Hepatocyte (in vitro differentiated cells): ENCODE data around the gene GYS1. TPM values are rescaled to one million over a fixed set of nuclear protein-coding genes. Genes with fewer than 3 reads are reported as not detected.

Experiments
- DNase-seq: peaks from one replicate; pipeline ENCODE4 v3.0.0-alpha.2; 2016; ENCODE audit warnings: low spot score
- H2AFZ ChIP-seq: fragments of 200-600 bp; sonication (generic); 2 replicates; pipeline ENCODE4 v1.6.0; 2016; ENCODE audit warnings: antibody characterized with exemption, mild to moderate bottlenecking
- H3K27ac ChIP-seq: fragments of 200-600 bp; sonication (generic); 2 replicates; pipeline ENCODE4 v1.5.1; 2016; ENCODE audit warnings: mild to moderate bottlenecking
- H3K27me3 ChIP-seq: fragments of 200-600 bp; sonication (generic); 2 replicates; pipeline ENCODE4 v1.6.1; 2016
- H3K36me3 ChIP-seq: fragments of 200-600 bp; sonication (generic); replicated peaks from 2 replicates; pipeline ENCODE4 v1.5.1; 2016; ENCODE audit warnings: low read depth; ENCODE audit not compliant: insufficient read depth
- H3K4me1 ChIP-seq: fragments of 200-600 bp; sonication (generic); 2 replicates; pipeline ENCODE4 v1.5.1; 2016; ENCODE audit warnings: mild to moderate bottlenecking, moderate library complexity; ENCODE audit not compliant: insufficient read depth
- H3K4me2 ChIP-seq: fragments of 200-600 bp; sonication (generic); 2 replicates; pipeline ENCODE4 v1.6.0; 2016
- H3K4me3 ChIP-seq: fragments of 200-600 bp; sonication (generic); 2 replicates; pipeline ENCODE4 v1.5.1; 2016; ENCODE audit warnings: mild to moderate bottlenecking
- H3K79me2 ChIP-seq: fragments of 200-600 bp; sonication (generic); 2 replicates; pipeline ENCODE4 v1.6.0; 2017; ENCODE audit warnings: mild to moderate bottlenecking
- H3K9me2 ChIP-seq: fragments of 200-600 bp; sonication (generic); replicated peaks from 2 replicates; pipeline ENCODE4 v1.6.0; 2017; ENCODE audit warnings: mild to moderate bottlenecking; ENCODE audit not compliant: insufficient read depth
- H3K9me3 ChIP-seq: fragments of 200-600 bp; sonication (generic); 2 replicates; pipeline ENCODE4 v1.5.1; 2016; ENCODE audit warnings: low read depth, mild to moderate bottlenecking
- H4K20me1 ChIP-seq: fragments of 200-600 bp; sonication (generic); 2 replicates; pipeline ENCODE4 v1.6.0; 2016; ENCODE audit warnings: mild to moderate bottlenecking; ENCODE audit not compliant: insufficient read depth, poor library complexity, severe bottlenecking
- EZH2 ChIP-seq: fragments of 200-600 bp; sonication (generic); IDR thresholded peaks from 2 replicates; pipeline ENCODE4 v1.6.1; 2016; ENCODE audit warnings: antibody characterized with exemption, mild to moderate bottlenecking, borderline replicate concordance
- EZH2phosphoT487 ChIP-seq: fragments of 200-600 bp; sonication (generic); IDR thresholded peaks from one replicate; pipeline ENCODE4 v1.6.1; 2018; ENCODE audit warnings: antibody characterized with exemption, mild to moderate bottlenecking, low read depth, moderate library complexity; ENCODE audit not compliant: unreplicated experiment, severe bottlenecking
- WGBS: methylation state at CpG from one replicate; pipeline ENCODE4 v1.1.6; 2016; ENCODE audit warnings: low lambda C conversion rate; ENCODE audit errors: missing lambda C conversion rate; 5-methylcytosine and 5-hydroxymethylcytosine counted together
- polyA plus RNA-seq: library from polyadenylated mRNA; unstranded; fragments of >200 nt; fragmentation: Nextera tagmentation; extraction: Ambion mirVana; gene quantifications from 2 replicates; pipeline ENCODE4 v1.2.1, GENCODE V29; 2016
- total RNA-seq: library from RNA; depleted of rRNA; stranded (reverse); fragments of >200 nt; gene quantifications from 2 replicates; pipeline ENCODE4 v1.2.3, GENCODE V29; 2014
- TF ChIP-seq, protein P1 (sequence below): fragments of 200-600 bp; sonication (generic); IDR thresholded peaks from 2 replicates; pipeline ENCODE4 v1.5.1; 2016; ENCODE audit warnings: antibody characterized with exemption, mild to moderate bottlenecking; ENCODE audit not compliant: poor library complexity

Gene GYS1
- total and polyA plus RNA-seq, 2 experiments from 2014 or later, result 37.4 to 45.9 TPM

DNA sequence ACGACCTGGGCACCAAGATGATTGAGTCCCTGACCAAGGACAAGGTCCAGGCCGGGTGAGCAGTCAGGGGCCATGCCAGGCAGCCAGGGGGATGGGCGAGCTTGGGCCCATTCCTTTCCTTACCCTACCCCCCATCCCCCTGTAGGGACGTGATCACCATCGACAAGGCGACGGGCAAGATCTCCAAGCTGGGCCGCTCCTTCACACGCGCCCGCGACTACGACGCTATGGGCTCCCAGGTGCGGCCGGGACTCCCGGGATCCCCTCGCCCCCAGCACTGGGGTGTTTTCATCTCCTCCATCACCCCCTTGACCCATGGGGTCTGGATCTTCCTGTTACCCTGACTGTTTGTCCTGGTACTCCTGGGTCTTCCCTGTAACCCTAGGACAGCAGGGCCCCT lies 16.7 kb upstream of the GYS1 start:
- no peak for TF ChIP-seq EZH2phosphoT487
- TF ChIP-seq, protein P1, sequence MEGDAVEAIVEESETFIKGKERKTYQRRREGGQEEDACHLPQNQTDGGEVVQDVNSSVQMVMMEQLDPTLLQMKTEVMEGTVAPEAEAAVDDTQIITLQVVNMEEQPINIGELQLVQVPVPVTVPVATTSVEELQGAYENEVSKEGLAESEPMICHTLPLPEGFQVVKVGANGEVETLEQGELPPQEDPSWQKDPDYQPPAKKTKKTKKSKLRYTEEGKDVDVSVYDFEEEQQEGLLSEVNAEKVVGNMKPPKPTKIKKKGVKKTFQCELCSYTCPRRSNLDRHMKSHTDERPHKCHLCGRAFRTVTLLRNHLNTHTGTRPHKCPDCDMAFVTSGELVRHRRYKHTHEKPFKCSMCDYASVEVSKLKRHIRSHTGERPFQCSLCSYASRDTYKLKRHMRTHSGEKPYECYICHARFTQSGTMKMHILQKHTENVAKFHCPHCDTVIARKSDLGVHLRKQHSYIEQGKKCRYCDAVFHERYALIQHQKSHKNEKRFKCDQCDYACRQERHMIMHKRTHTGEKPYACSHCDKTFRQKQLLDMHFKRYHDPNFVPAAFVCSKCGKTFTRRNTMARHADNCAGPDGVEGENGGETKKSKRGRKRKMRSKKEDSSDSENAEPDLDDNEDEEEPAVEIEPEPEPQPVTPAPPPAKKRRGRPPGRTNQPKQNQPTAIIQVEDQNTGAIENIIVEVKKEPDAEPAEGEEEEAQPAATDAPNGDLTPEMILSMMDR, result no peak
- TF ChIP-seq EZH2, result no peak
- no peaks in the 10 kb centered on the region for H3K9me3 ChIP-seq
- DNase-seq, result no peak
- no peaks in the 10 kb centered on the region for H4K20me1 ChIP-seq
- H3K9me2 ChIP-seq, result no peaks in the 10 kb centered on the region
- H3K4me3 ChIP-seq, result no peak overlapping the region
- H3K79me2 ChIP-seq, result no peaks in the 10 kb centered on the region
- no peaks in the 10 kb centered on the region for H3K27me3 ChIP-seq
- H3K4me1 ChIP-seq, result no peaks in the 10 kb centered on the region
- H3K4me2 ChIP-seq, result no peak overlapping the region
- H2AFZ ChIP-seq, result no peak overlapping the region
- no peaks in the 10 kb centered on the region for H3K36me3 ChIP-seq
- WGBS, result over 99% methylated on average over 13 of the region's 18 CpGs
- no peak overlapping the region for H3K27ac ChIP-seq

DNA sequence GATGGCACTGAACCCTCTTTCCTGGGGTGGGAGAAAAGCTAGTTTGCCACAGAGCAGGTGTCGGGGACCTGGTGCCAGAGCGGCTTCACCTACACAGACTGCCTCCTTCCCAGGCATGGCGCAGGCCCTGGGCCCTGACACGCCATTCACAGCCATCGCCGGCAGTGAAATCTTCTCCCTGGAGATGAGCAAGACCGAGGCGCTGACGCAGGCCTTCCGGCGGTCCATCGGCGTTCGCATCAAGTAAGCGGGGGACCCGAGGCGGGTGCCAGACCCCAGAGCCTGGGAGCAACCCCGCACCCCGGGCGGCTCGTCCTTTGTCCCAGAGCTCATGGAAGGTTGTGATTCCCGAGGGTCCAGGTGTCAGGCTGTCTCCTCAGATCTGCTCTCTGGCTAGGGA lies 13.8 kb upstream of the GYS1 start:
- 98% methylated on average over 22 of the region's 22 CpGs for WGBS

DNA sequence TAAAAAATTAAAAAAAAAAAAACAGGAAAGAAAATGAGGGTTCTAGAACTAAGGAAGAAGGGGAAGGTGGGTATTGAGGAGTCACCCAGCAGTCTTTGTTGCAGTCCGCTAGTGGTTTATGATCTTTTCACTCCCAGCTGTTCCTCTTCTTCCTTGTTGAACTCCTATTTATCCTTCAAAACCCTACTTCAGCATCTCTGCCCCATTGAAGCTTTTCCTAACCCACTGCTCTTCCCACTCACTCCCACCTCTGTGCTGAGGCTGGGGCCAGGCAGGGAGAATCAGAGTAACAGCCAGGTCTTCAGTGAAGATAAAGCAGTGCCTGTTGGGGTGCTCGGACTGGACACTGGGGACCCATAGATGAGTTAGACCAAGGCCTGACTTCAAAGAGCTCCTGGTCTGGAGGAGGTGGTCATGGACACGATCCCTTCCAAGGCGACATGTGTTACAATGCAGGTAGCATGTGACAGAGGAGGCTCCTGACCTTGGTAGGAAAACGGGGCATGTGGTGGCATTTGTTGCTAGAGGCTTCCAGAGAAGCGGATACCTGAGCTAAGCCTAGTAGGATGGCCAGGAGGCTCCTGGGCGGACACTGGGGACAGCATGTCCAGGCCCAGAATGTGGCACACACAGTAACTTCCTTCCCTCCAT lies 12.0 kb upstream of the GYS1 start:
- no peak for DNase-seq
- Histone ChIP-seq H3K27me3 (no peaks in the 10 kb centered on the region), H3K4me3 (no peak overlapping the region), H3K4me1 (no peaks in the 10 kb centered on the region), H3K36me3 (no peaks in the 10 kb centered on the region), H3K27ac (no peak overlapping the region), H4K20me1 (no peaks in the 10 kb centered on the region), H3K9me3 (no peaks in the 10 kb centered on the region), H3K79me2 (peaks cover 2% of the 10 kb centered on the region), H2AFZ (no peak overlapping the region), H3K9me2 (no peaks in the 10 kb centered on the region), H3K4me2 (no peak overlapping the region)
- 97% methylated on average over 7 of the region's 7 CpGs for WGBS
- TF ChIP-seq EZH2 (no peak), EZH2phosphoT487 (no peak)
- TF ChIP-seq, protein P1, result no peak

More for the DNA sequence above, 13.8 kb upstream of the GYS1 start:
- no peak overlapping the region for H3K27ac ChIP-seq
- DNase-seq, result no peak
- H3K79me2 ChIP-seq, result no peaks in the 10 kb centered on the region
- H3K36me3 ChIP-seq, result no peaks in the 10 kb centered on the region
- no peak overlapping the region for H3K4me3 ChIP-seq
- no peak for TF ChIP-seq EZH2phosphoT487
- no peak for TF ChIP-seq EZH2
- TF ChIP-seq, protein P1, result no peak
- no peaks in the 10 kb centered on the region for H3K9me2 ChIP-seq
- no peak overlapping the region for H2AFZ ChIP-seq
- H3K4me1 ChIP-seq, result no peaks in the 10 kb centered on the region
- no peaks in the 10 kb centered on the region for H3K9me3 ChIP-seq
- H3K4me2 ChIP-seq, result no peak overlapping the region
- H4K20me1 ChIP-seq, result no peaks in the 10 kb centered on the region
- no peaks in the 10 kb centered on the region for H3K27me3 ChIP-seq
